Globus pallidus (tissue), 1 donor: ENCODE measurements around the gene TIMM50.
"Not testable (repeated sequence)": the region's sequence is repeated elsewhere in the genome, so short reads cannot be mapped to it uniquely, and the experiment has no call there.

Source experiments
- DNase-seq: peaks from one replicate; pipeline ENCODE4 v3.0.0-alpha.2; 2015; ENCODE audit warnings: low spot score

TIMM50 gene

GRCh38 chr19:39469567-39469966 lies 11.1 kb upstream of the TIMM50 start:
- no peak for DNase-seq

GRCh38 chr19:39470724-39471339 lies 9.8 kb upstream of the TIMM50 start:
- DNase-seq: no peak

- DNase-seq: no peak
Observed at GRCh38 chr19:39471756-39472536, 8.7 kb upstream of the TIMM50 start.

GRCh38 chr19:39472746-39473442 lies 7.7 kb upstream of the TIMM50 start:
- no peak for DNase-seq

- no peak for DNase-seq
Observed at GRCh38 chr19:39473443-39473960, 7.1 kb upstream of the TIMM50 start.

- peak; percentile 7 for DNase-seq
Observed at GRCh38 chr19:39474139-39474620, 6.5 kb upstream of the TIMM50 start.

GRCh38 chr19:39475748-39476147 lies 4.9 kb upstream of the TIMM50 start:
- no peak for DNase-seq

GRCh38 chr19:39479319-39479801 lies 1.3 kb upstream of the TIMM50 start:
- not testable (repeated sequence) for DNase-seq

- DNase-seq: no peak
Observed at GRCh38 chr19:39479916-39480315, 722 bp upstream of the TIMM50 start.

- DNase-seq: no peak
Observed at GRCh38 chr19:39481229-39481545, 549 bp downstream of the TIMM50 start.

- DNase-seq: no peak
Observed at GRCh38 chr19:39481676-39482075, 1.0 kb downstream of the TIMM50 start.

- no peak for DNase-seq
Observed at GRCh38 chr19:39483141-39483540, 2.5 kb downstream of the TIMM50 start.

GRCh38 chr19:39489756-39490155 lies 9.1 kb downstream of the TIMM50 start:
- no peak for DNase-seq

GRCh38 chr19:39492225-39492624 lies 11.6 kb downstream of the TIMM50 start:
- no peak for DNase-seq

GRCh38 chr19:39492788-39493187 lies 12.2 kb downstream of the TIMM50 start:
- DNase-seq: no peak

GRCh38 chr19:39494661-39495060 lies 14.0 kb downstream of the TIMM50 start:
- no peak for DNase-seq

GRCh38 chr19:39496063-39496462 lies 15.4 kb downstream of the TIMM50 start:
- DNase-seq: no peak

- no peak for DNase-seq
Observed at GRCh38 chr19:39497701-39497995, 17.0 kb downstream of the TIMM50 start.

GRCh38 chr19:39497996-39498797 lies 17.6 kb downstream of the TIMM50 start:
- peak; percentile 37 for DNase-seq

- DNase-seq: no peak
Observed at GRCh38 chr19:39498798-39499642, 18.4 kb downstream of the TIMM50 start, which contains the start of gene DLL3. Gene DLL3, plus strand, starts transcription at chr19:39498947. Its CDS starts 28 bp downstream, at chr19:39498975.

GRCh38 chr19:39499932-39500331 lies 19.3 kb downstream of the TIMM50 start:
- no peak for DNase-seq
